IPS-18c (cell line): Measurements from ENCODE around the gene VMAC.

Experiments used
- H3K4me3 ChIP-seq: 2 replicates; pipeline ENCODE4 v1.7.0; 2013; ENCODE audit warnings: low read depth, mild to moderate bottlenecking, low read length, moderate library complexity; ENCODE audit not compliant: insufficient read depth
- H3K9me3 ChIP-seq: one replicate; pipeline ENCODE4 v1.6.1; 2013; ENCODE audit warnings: mild to moderate bottlenecking, low read length, moderate library complexity; ENCODE audit not compliant: control insufficient read depth, insufficient read depth

The VMAC gene

DNA sequence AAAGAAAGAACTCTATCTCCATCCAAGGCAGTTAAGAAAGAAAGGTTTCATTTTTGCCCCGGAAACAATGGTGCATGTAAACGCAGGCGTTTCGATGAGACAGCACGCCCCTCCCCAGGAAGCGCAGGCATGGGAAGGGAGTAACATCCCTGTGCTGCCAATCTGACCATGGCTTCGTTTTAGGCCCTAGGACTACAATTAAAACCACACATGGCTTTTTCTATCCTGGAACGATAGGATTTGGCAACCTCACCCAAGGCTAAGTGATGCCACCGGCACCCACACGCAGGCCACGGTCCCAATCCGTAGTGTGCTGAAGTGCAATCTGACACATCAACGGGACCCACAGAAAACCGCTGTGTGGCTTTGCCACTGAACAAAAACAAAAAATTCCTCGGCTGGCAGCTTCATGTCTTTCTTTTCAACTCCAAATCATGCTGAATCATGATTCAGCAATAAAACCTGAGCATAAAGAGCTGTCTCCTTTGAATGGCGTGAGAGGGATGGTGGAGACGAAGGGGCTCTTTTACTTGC is 49.1 kb downstream of the VMAC start:
- no peaks in the 10 kb centered on the region for H3K9me3 ChIP-seq
- H3K4me3 ChIP-seq, result no peak overlapping the region

DNA sequence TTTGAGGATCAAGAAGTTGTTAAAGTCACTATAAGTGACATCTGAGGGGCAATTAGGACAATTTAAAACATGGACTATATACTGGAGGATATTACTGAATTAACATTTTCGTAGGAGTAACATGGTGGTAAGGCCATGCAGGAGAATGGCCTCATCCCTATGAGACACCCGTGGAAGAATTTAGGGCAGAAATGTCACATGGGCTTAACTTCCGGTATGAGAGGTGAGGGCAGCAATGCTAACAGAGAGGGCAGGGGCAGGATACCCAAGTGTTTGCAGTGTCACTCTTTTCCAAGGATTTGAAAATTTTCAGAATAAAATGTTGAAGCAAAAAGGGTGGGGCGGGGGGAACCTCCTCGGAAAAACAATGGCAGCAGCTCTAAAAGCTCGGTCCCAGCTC is 49.6 kb downstream of the VMAC start:
- H3K4me3 ChIP-seq, result no peak overlapping the region
- H3K9me3 ChIP-seq, result no peaks in the 10 kb centered on the region

DNA sequence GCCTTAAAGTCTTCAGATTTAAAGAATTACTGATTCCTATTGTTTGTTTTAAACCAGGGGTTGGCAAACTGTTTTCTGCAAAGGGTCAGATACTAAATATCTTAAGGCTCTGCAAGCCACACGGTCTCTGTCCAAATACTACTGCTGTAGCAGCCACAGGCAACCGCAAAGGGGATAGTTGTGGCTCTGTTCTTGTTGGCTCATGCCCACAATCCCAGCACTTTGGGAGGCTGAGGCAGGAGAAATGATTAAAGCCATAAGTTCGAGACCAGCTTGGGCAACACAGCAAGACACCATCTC is 50.9 kb downstream of the VMAC start:
- H3K9me3 ChIP-seq, result no peaks in the 10 kb centered on the region
- H3K4me3 ChIP-seq, result no peak overlapping the region

DNA sequence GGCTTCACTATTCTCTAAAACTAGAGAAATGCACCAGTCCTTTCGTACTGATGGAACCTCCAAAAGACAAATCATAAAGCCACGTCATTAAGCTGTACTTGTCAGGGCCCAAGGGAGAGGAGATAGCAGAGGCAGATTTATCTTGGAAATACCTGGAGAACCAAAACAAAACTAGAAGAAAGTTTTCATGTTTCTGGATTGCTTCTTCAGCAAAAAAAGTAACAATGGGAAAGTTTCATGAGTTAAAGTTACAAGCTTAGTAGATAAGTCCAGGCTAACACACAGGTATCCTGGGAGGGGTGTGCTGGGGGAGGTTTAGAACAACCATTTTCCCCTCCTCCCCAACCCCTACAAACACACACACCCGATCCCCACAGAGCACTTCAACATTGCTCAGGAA is 51.7 kb downstream of the VMAC start:
- Histone ChIP-seq H3K4me3 (no peak overlapping the region), H3K9me3 (no peaks in the 10 kb centered on the region)

DNA sequence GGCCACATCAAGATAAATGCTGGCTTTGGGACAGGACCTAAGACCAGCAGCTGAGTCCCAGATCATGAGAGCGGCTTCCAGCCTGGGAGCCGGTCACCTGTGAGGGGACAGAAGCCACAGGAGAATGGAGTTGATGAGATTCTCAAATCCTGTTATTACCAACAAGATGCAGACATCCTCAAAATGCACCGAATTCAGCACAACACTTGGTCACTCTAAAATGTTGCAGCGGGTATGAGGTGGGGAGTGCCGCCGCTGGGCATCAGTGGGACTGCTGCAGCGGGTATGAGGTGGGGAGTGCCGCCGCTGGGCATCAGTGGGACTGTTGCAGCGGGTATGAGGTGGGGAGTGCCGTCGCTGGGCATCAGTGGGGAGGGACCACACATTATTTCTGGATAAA is 52.1 kb downstream of the VMAC start:
- H3K9me3 ChIP-seq, result no peaks in the 10 kb centered on the region
- H3K4me3 ChIP-seq, result no peak overlapping the region

DNA sequence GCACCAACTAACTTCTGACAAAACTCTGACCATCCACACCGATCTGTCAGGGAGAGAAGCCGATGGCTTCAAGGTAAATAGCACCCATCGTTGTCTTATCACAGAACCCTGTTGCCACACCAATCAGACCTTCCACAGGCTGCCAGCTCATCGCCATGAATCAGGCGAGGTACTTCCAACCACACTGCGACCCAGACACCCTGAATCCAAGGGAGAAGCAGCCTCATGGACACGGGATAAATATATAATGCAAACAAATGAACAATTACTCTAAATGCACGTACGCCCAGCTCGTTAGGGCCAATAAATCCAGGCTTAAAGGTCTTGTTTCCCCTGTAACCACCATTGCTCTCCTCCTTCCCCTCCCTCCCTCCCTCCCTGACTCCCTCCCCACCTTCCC is 52.5 kb downstream of the VMAC start:
- Histone ChIP-seq H3K9me3 (no peaks in the 10 kb centered on the region), H3K4me3 (no peak overlapping the region)

DNA sequence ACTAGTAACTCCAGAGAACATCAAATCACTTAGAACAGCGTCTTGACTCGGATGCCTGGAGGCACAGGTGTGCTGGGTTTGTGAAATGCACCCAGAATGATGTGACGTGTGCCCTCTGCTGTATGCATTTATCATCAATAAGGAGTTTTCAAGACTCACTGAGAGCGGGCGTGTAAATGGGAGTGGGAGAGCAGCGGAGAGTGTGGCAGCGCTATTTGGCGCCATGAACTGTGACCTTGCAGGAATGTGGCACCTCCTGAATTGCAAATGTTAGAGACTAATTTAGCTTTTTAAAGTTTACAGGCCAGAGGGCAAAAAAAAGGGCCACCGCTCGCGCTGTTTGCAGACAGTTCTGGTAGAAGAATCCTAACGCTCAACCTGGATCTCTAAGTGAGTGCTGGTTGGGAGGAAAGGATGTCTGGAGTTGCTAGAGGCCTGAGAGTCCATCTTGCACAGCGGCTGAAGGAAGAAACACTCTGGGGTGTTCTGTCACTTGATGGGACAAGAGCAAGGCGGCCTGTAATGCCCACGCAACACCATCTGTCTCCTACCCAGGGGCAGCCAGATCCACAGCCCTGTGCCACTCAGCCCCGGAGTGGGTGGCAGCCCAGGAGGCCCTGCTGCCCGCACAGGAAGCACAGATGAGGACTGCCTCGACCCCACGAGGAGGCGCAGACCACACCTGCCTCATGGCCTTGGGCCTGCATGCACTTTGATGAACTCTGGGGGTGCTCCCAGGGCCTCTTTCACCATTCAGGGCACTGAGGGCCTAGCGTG is 53.6 kb downstream of the VMAC start:
- no peak overlapping the region for H3K4me3 ChIP-seq
- no peaks in the 10 kb centered on the region for H3K9me3 ChIP-seq

DNA sequence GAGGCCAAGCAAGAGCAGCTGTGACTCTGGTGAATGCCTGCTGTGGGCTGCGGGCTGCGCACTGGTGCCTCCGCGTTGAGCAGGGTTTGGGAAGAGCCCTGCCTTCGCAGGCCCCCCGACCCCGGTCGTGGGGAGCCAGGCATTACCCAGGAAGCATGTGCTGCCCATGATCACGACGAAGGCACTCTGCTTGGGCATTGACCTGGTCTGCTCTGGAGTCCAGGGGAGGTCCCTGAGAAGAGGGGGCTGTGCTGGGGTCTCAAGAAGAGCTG is 54.1 kb downstream of the VMAC start:
- no peak overlapping the region for H3K4me3 ChIP-seq
- no peaks in the 10 kb centered on the region for H3K9me3 ChIP-seq

DNA sequence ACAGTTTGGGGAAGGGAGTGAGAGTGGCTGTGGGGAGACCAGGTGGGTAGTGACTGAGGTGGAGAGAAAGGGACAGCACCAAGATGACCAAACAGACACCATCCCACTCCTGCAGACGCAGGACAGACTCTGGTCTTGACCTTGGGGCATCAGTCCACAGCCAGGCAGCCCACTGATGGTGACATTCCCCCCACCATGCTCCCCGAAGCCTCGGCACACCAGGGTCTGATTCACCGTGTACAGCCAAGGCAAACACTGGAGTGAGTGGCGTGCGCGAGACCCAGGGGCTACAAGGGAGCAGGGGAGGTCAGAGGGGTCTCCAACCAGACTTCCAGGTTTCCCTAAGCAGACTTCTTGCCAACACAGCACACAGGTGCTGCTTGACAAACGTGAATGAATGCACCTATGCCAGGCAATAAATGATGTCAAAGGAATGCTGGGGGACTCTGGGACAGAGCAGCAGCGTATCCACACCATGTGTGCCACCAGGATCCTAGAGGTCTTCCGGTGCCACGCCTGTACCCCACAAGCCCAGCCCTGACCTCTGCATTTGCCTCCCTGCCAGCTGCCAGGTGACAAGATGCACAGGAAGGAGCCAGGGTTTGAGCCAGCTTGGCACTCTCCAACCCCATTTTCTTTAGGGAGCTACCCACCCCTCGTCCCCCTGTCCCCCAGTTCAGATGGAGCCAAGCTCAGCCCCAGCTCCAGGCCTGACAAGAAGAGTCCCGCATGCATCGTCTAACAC is 54.8 kb downstream of the VMAC start:
- no peaks in the 10 kb centered on the region for H3K9me3 ChIP-seq
- no peak overlapping the region for H3K4me3 ChIP-seq
